HepG2 (cell line): ENCODE data around the gene FYB1. TPM values are rescaled to one million over a fixed set of nuclear protein-coding genes. Genes with fewer than 3 reads are reported as not detected.

Experiments used
- ATAC-seq: fragments of 200-7000 bp; cut with Tn5 transposase; 3 replicates; pipeline ENCODE4 v1.9.1; 2020; ENCODE audit warnings: mild to moderate bottlenecking, moderate library complexity
- BruUV-seq: library from RNA; stranded (reverse); fragments of 400-500 nt; replicated peaks from 2 replicates; lab custom pipeline; 2021; lab: Mats Ljungman, UMichigan
- CTCF ChIA-PET: fragments of 300-600 bp; formaldehyde crosslinking; extraction: SDS; loops from one replicate; lab custom pipeline; 2021; ENCODE audit warnings: low total read pairs, inconsistent platforms, low intra/inter-chr PET ratio; lab: Yijun Ruan, JAX
- POLR2A ChIA-PET: fragments of 350-600 bp; sonication (Branson Sonifier 250); formaldehyde crosslinking; loops from one replicate; lab custom pipeline; 2020; ENCODE audit warnings: antibody characterized with exemption, inconsistent platforms; lab: Yijun Ruan, JAX
- DNase-seq: peaks from one replicate; pipeline ENCODE4 v3.0.0-alpha.2; 2015; ENCODE audit warnings: low spot score
- FAIRE-seq: peaks from 3 replicates; lab custom pipeline; 2011; peaks lifted over from hg19 to GRCh38; lab: Jason Lieb, UNC
- H2AFZ ChIP-seq: one replicate; pipeline ENCODE4 v1.6.1; 2011; ENCODE audit warnings: low read length, inconsistent platforms
- H3K27ac ChIP-seq: fragments of 300-600 bp; 3 replicates; pipeline ENCODE4 v1.8.0; 2011; ENCODE audit warnings: mixed run types, mild to moderate bottlenecking, mixed read lengths, low read length, inconsistent platforms; ENCODE audit not compliant: insufficient read depth; ENCODE audit errors: extremely low read length
- H3K27me3 ChIP-seq, 2 experiments: fragments of 200-600 bp in 1 of 2; 2 replicates in 1 of 2; 3 replicates in 1 of 2; pipeline versions ENCODE4 v1.6.0 to v1.8.0; 2011; ENCODE audit warnings: low read length in 2 of 2, mild to moderate bottlenecking in 2 of 2, moderate library complexity in 2 of 2, inconsistent platforms in 1 of 2; ENCODE audit not compliant: insufficient read depth in 2 of 2, control insufficient read depth in 1 of 2
- H3K36me3 ChIP-seq, 2 experiments: fragments of 200-600 bp in 1 of 2; replicated peaks in 1 of 2; 2 replicates in 1 of 2; 3 replicates in 1 of 2; pipeline versions ENCODE4 v1.5.1 to v1.8.0; 2011; ENCODE audit warnings: low read length in 2 of 2, inconsistent platforms in 1 of 2; ENCODE audit not compliant: insufficient read depth in 2 of 2, control insufficient read depth in 1 of 2
- H3K4me1 ChIP-seq: 2 replicates; pipeline ENCODE4 v1.5.1; 2012; ENCODE audit warnings: low read length, inconsistent platforms; ENCODE audit not compliant: insufficient read depth
- H3K4me2 ChIP-seq: 2 replicates; pipeline ENCODE4 v1.6.0; 2011; ENCODE audit warnings: low read depth, low read length, inconsistent platforms
- H3K4me3 ChIP-seq, 3 experiments: fragments of 200-600 bp in 1 of 3; sonication (generic), shearing (Covaris generic) in 1 of 3; replicated peaks in 1 of 3; 2 replicates each; pipeline ENCODE4 v1.5.1; 2011 to 2016; ENCODE audit warnings: low read length in 3 of 3, inconsistent platforms in 2 of 3, low read depth in 2 of 3, mild to moderate bottlenecking in 2 of 3, control low read depth in 1 of 3, mixed read lengths in 1 of 3; ENCODE audit not compliant: insufficient read depth in 1 of 3
- H3K79me2 ChIP-seq: one replicate; pipeline ENCODE4 v1.6.1; 2011; ENCODE audit warnings: low read length, inconsistent platforms; ENCODE audit not compliant: insufficient read depth
- H3K9ac ChIP-seq: 2 replicates; pipeline ENCODE4 v1.6.0; 2011; ENCODE audit warnings: mild to moderate bottlenecking, low read depth, low read length, inconsistent platforms; ENCODE audit not compliant: insufficient read depth
- H3K9me3 ChIP-seq: 2 replicates; pipeline ENCODE4 v1.5.1; 2012; ENCODE audit warnings: mild to moderate bottlenecking, low read length
- H4K20me1 ChIP-seq: 2 replicates; pipeline ENCODE4 v1.6.0; 2011; ENCODE audit warnings: inconsistent platforms, mild to moderate bottlenecking, low read length, moderate library complexity; ENCODE audit not compliant: insufficient read depth
- RBFOX2 ChIP-seq: fragments of 200-400 bp; formaldehyde crosslinking; IDR thresholded peaks from 2 replicates; pipeline ENCODE4 v1.6.1; 2017; ENCODE audit warnings: low read depth, mild to moderate bottlenecking, low read length
- whole genome bisulfite sequencing: methylation state at CpG from one replicate; pipeline ENCODE4 v1.1.6; 2017; ENCODE audit warnings: low lambda C conversion rate; 5-methylcytosine and 5-hydroxymethylcytosine counted together
- in situ Hi-C: cut with HindIII; loops from 2 replicates; pipeline ENCODE4 v1.10.0; 2017; ENCODE audit warnings: low pct_unique_long_range_greater_than_20kb; ENCODE audit not compliant: extremely low pct_ligation_motif_present
- intact Hi-C: fragments of 100-400 bp; cut with micrococcal nuclease; formaldehyde crosslinking; loops from one replicate; pipeline ENCODE4 v1.10.0; 2022; ENCODE audit not compliant: unreplicated experiment
- polyA plus RNA-seq, 8 experiments: library from polyadenylated mRNA; depleted of rRNA in 3 of 8; stranded (reverse) in 7 of 8; unstranded in 1 of 8; fragments of >200 nt; fragmentation: Illumina TruSeq in 4 of 8; extraction: Trizol in 4 of 8; gene quantifications; 2 replicates each; pipeline versions ENCODE4 v1.2.1 to v1.2.3, GENCODE V29; 2011 to 2016; ENCODE audit warnings: low read depth in 4 of 8, missing spikeins in 1 of 8, mixed read lengths in 1 of 8; ENCODE audit not compliant: insufficient read depth in 1 of 8
- total RNA-seq, 5 experiments: library from RNA; depleted of rRNA; stranded (reverse); fragments of >200 nt; fragmentation: Illumina TruSeq; extraction: Trizol; gene quantifications; 2 replicates each; pipeline ENCODE4 v1.2.3, GENCODE V29; 2016; ENCODE audit warnings: low read depth in 1 of 5
- TF ChIP-seq, protein P1 (sequence below): sonication (generic); formaldehyde crosslinking; IDR thresholded peaks from 2 replicates; pipeline ENCODE4 v1.8.1; 2022; ENCODE audit warnings: mild to moderate bottlenecking, missing genetic modification reagents
- TF ChIP-seq, protein P2 (sequence below): fragments of 450-650 bp; IDR thresholded peaks from 2 replicates; pipeline ENCODE4 v1.6.1; 2017; ENCODE audit warnings: mild to moderate bottlenecking

The FYB1 gene
- total and polyA plus RNA-seq, 2 of the 13 experiments (the other 11 are each of a cell fraction or from before 2014, with no cell fraction given), result 0.03 TPM; not detected in 1

DNA sequence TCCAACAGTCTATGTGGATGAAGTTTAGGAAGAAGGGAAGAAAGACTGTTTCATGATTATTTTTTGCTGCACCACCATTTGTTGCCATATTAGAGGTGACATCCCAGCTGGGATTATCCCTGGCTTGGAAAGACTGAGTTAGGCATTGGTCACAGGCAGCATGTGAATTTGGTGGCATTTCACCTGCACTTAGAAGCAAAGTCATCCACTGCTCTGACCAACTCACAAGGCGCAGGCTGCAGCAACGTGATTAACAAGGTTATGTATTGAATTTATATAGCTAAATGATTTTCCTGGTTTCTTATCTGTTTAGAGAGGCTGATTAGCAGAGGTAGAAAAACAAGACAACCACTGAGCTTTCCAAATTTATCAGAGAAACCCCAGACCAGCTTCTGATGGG, 2.7 kb downstream of the FYB1 start:
- H2AFZ ChIP-seq, result no peak overlapping the region

More for the DNA sequence above, 2.7 kb downstream of the FYB1 start:
- H3K4me3 ChIP-seq, result no peak overlapping the region
- H4K20me1 ChIP-seq, result no peaks in the 10 kb centered on the region
- H3K27ac ChIP-seq, result no peak overlapping the region
- H3K4me1 ChIP-seq, result peaks cover 17% of the 10 kb centered on the region
- FAIRE-seq, result no peak
- no TSS peak for BruUV-seq
- no peak for ATAC-seq
- TF ChIP-seq RBFOX2, result no peak
- TF ChIP-seq, protein P1, sequence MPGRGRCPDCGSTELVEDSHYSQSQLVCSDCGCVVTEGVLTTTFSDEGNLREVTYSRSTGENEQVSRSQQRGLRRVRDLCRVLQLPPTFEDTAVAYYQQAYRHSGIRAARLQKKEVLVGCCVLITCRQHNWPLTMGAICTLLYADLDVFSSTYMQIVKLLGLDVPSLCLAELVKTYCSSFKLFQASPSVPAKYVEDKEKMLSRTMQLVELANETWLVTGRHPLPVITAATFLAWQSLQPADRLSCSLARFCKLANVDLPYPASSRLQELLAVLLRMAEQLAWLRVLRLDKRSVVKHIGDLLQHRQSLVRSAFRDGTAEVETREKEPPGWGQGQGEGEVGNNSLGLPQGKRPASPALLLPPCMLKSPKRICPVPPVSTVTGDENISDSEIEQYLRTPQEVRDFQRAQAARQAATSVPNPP (CRISPR knock-in tag), result no peak
- TF ChIP-seq, protein P2, sequence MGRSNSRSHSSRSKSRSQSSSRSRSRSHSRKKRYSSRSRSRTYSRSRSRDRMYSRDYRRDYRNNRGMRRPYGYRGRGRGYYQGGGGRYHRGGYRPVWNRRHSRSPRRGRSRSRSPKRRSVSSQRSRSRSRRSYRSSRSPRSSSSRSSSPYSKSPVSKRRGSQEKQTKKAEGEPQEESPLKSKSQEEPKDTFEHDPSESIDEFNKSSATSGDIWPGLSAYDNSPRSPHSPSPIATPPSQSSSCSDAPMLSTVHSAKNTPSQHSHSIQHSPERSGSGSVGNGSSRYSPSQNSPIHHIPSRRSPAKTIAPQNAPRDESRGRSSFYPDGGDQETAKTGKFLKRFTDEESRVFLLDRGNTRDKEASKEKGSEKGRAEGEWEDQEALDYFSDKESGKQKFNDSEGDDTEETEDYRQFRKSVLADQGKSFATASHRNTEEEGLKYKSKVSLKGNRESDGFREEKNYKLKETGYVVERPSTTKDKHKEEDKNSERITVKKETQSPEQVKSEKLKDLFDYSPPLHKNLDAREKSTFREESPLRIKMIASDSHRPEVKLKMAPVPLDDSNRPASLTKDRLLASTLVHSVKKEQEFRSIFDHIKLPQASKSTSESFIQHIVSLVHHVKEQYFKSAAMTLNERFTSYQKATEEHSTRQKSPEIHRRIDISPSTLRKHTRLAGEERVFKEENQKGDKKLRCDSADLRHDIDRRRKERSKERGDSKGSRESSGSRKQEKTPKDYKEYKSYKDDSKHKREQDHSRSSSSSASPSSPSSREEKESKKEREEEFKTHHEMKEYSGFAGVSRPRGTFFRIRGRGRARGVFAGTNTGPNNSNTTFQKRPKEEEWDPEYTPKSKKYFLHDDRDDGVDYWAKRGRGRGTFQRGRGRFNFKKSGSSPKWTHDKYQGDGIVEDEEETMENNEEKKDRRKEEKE, result no peak
- ChIA-PET CTCF (no interaction called here), POLR2A (no interaction called here)
- 43% methylated on average over 2 of the region's 2 CpGs for WGBS
- H3K79me2 ChIP-seq, result no peaks in the 10 kb centered on the region
- intact Hi-C loops (loop anchor here (1.0 to 10.0 kb wide), 6 partner anchors 22 to 354 kb away; partner anchors contain the start of gene C9), in situ Hi-C loops (loop anchor here (5.0 to 25.0 kb wide), 2 partner anchors 66 to 346 kb away; no protein-coding TSS in a partner anchor)
- H3K27me3 ChIP-seq, result no peaks in the 10 kb centered on the region
- DNase-seq, result no peak
- H3K9ac ChIP-seq, result no peak overlapping the region
- H3K9me3 ChIP-seq, result no peaks in the 10 kb centered on the region
- no peak overlapping the region for H3K4me2 ChIP-seq
- H3K36me3 ChIP-seq, result no peaks in the 10 kb centered on the region
